Mesenchymal stem cell (in vitro differentiated cells and primary cell): ENCODE data around the gene C5orf15.

Experiments
- DNase-seq: peaks from one replicate; pipeline ENCODE4 v3.0.0-alpha.2; 2013
- H2AFZ ChIP-seq: one replicate; pipeline ENCODE4 v1.6.1; 2013; ENCODE audit warnings: low read depth, mild to moderate bottlenecking, control low read depth, inconsistent platforms, low read length, moderate library complexity
- H2AK5ac ChIP-seq: 2 replicates; pipeline ENCODE4 v1.6.1; 2013; ENCODE audit warnings: low read length, moderate library complexity, mild to moderate bottlenecking, inconsistent platforms; ENCODE audit not compliant: severe bottlenecking
- H2BK120ac ChIP-seq: one replicate; pipeline ENCODE4 v1.6.1; 2013; ENCODE audit warnings: low read depth, mild to moderate bottlenecking, inconsistent platforms, low read length, moderate library complexity
- H2BK12ac ChIP-seq, 2 experiments: one replicate each; pipeline ENCODE4 v1.6.1; 2013; ENCODE audit warnings: inconsistent platforms in 2 of 2, low read length in 2 of 2, mild to moderate bottlenecking in 2 of 2, moderate library complexity in 2 of 2, control low read depth in 1 of 2
- H2BK15ac ChIP-seq: one replicate; pipeline ENCODE4 v1.6.1; 2013; ENCODE audit warnings: mild to moderate bottlenecking, low read depth, inconsistent platforms; ENCODE audit not compliant: poor library complexity, severe bottlenecking
- H2BK5ac ChIP-seq: 2 replicates; pipeline ENCODE4 v1.6.1; 2013; ENCODE audit warnings: low read depth, mild to moderate bottlenecking, low read length, control low read depth, inconsistent platforms; ENCODE audit not compliant: poor library complexity, severe bottlenecking
- H3K14ac ChIP-seq, 2 experiments: one replicate each; pipeline ENCODE4 v1.6.1; 2013; ENCODE audit warnings: inconsistent platforms in 2 of 2, low read length in 2 of 2, control low read depth in 1 of 2, mild to moderate bottlenecking in 1 of 2, moderate library complexity in 1 of 2
- H3K18ac ChIP-seq, 2 experiments: one replicate each; pipeline ENCODE4 v1.6.1; 2013; ENCODE audit warnings: inconsistent platforms in 2 of 2, low read length in 2 of 2, control low read depth in 1 of 2, low read depth in 1 of 2, mild to moderate bottlenecking in 1 of 2
- H3K23ac ChIP-seq, 2 experiments: one replicate each; pipeline ENCODE4 v1.6.1; 2013; ENCODE audit warnings: inconsistent platforms in 2 of 2, low read length in 2 of 2, mild to moderate bottlenecking in 2 of 2, moderate library complexity in 2 of 2, control low read depth in 1 of 2
- H3K27ac ChIP-seq: 2 replicates; pipeline ENCODE4 v1.5.1; 2013; ENCODE audit warnings: mild to moderate bottlenecking, moderate library complexity, low read length, control low read depth, inconsistent platforms; ENCODE audit not compliant: poor library complexity, severe bottlenecking
- H3K27me3 ChIP-seq, 2 experiments: 2 replicates each; pipeline versions ENCODE4 v1.6.1 to v1.7.0; 2013; ENCODE audit warnings: low read length in 2 of 2, mild to moderate bottlenecking in 2 of 2, moderate library complexity in 2 of 2, control low read depth in 1 of 2, inconsistent platforms in 1 of 2; ENCODE audit not compliant: control insufficient read depth in 1 of 2, insufficient read depth in 1 of 2
- H3K36me3 ChIP-seq, 2 experiments: 2 replicates each; pipeline versions ENCODE4 v1.6.1 to v1.7.0; 2013; ENCODE audit warnings: low read length in 2 of 2, control low read depth in 1 of 2, inconsistent platforms in 1 of 2, low read depth in 1 of 2, mild to moderate bottlenecking in 1 of 2; ENCODE audit not compliant: insufficient read depth in 2 of 2, control insufficient read depth in 1 of 2
- H3K4ac ChIP-seq, 2 experiments: one replicate each; pipeline ENCODE4 v1.6.1; 2013; ENCODE audit warnings: inconsistent platforms in 2 of 2, low read length in 2 of 2, mild to moderate bottlenecking in 2 of 2, moderate library complexity in 2 of 2, control low read depth in 1 of 2, low read depth in 1 of 2
- H3K4me1 ChIP-seq: 2 replicates; pipeline ENCODE4 v1.6.1; 2013; ENCODE audit warnings: low read depth, low read length, control low read depth; ENCODE audit not compliant: control insufficient read depth, insufficient read depth
- H3K4me2 ChIP-seq: 2 replicates; pipeline ENCODE4 v1.6.1; 2013; ENCODE audit warnings: low read length, mild to moderate bottlenecking, inconsistent platforms; ENCODE audit not compliant: poor library complexity, severe bottlenecking
- H3K4me3 ChIP-seq, 2 experiments: 2 replicates each; pipeline versions ENCODE4 v1.5.1 to v1.7.0; 2013; ENCODE audit warnings: low read length in 2 of 2, mild to moderate bottlenecking in 2 of 2, control low read depth in 1 of 2, low read depth in 1 of 2; ENCODE audit not compliant: insufficient read depth in 1 of 2
- H3K79me1 ChIP-seq: replicated peaks from 2 replicates; pipeline ENCODE4 v1.6.1; 2013; ENCODE audit warnings: mild to moderate bottlenecking, control low read depth, low read length, inconsistent platforms; ENCODE audit not compliant: poor library complexity, severe bottlenecking
- H3K9ac ChIP-seq: 2 replicates; pipeline ENCODE4 v1.7.0; 2013; ENCODE audit warnings: mild to moderate bottlenecking, low read length, moderate library complexity
- H3K9me3 ChIP-seq: 2 replicates; pipeline ENCODE4 v1.7.0; 2013; ENCODE audit warnings: mild to moderate bottlenecking, low read length; ENCODE audit not compliant: control insufficient read depth
- H4K8ac ChIP-seq: one replicate; pipeline ENCODE4 v1.6.1; 2013; ENCODE audit warnings: inconsistent platforms, mild to moderate bottlenecking, low read length, moderate library complexity
- H4K91ac ChIP-seq: one replicate; pipeline ENCODE4 v1.6.1; 2013; ENCODE audit warnings: mild to moderate bottlenecking, low read length, inconsistent platforms
- whole genome bisulfite sequencing: methylation state at CpG from one replicate; pipeline ENCODE4 v1.1.7; 2013; ENCODE audit warnings: mixed read lengths; 5-methylcytosine and 5-hydroxymethylcytosine counted together

C5orf15 gene

DNA sequence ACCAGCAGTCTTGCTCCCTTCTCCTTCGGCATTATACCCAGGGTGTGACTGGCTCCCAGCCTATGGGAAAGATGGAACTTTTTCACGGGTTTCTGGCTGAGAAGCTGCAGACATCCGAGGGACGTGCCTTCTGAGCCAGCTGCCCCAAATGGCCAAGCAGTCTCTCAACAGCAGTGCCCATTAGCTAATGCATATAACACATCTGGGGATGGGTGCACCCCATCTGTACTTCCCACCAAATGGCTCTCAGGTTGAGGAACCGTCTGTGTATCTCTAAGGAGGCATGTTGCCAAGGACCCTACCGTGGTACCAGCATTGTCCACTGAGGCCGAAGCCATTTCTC, 25.0 kb downstream of the C5orf15 start:
- Histone ChIP-seq H3K27me3 (peaks cover 0 to 54% of the 10 kb centered on the region in 2 experiments), H3K4me1 (no peaks in the 10 kb centered on the region), H3K79me1 (no peaks in the 10 kb centered on the region), H2AFZ (no peak overlapping the region), H3K27ac (no peak overlapping the region), H3K23ac (no peak overlapping the region), H2AK5ac (no peak overlapping the region), H4K91ac (no peak overlapping the region), H2BK120ac (no peak overlapping the region), H4K8ac (no peak overlapping the region), H2BK12ac (no peak overlapping the region), H2BK5ac (no peak overlapping the region), H3K4me3 (no peak overlapping the region), H3K36me3 (no peaks in the 10 kb centered on the region), H3K9ac (no peak overlapping the region), H3K4me2 (no peak overlapping the region), H3K4ac (no peak overlapping the region), H3K18ac (no peak overlapping the region), H3K14ac (no peak overlapping the region), H2BK15ac (no peak overlapping the region), H3K9me3 (no peaks in the 10 kb centered on the region)
- DNase-seq: no peak
- WGBS: 95% methylated on average over 7 of the region's 7 CpGs

DNA sequence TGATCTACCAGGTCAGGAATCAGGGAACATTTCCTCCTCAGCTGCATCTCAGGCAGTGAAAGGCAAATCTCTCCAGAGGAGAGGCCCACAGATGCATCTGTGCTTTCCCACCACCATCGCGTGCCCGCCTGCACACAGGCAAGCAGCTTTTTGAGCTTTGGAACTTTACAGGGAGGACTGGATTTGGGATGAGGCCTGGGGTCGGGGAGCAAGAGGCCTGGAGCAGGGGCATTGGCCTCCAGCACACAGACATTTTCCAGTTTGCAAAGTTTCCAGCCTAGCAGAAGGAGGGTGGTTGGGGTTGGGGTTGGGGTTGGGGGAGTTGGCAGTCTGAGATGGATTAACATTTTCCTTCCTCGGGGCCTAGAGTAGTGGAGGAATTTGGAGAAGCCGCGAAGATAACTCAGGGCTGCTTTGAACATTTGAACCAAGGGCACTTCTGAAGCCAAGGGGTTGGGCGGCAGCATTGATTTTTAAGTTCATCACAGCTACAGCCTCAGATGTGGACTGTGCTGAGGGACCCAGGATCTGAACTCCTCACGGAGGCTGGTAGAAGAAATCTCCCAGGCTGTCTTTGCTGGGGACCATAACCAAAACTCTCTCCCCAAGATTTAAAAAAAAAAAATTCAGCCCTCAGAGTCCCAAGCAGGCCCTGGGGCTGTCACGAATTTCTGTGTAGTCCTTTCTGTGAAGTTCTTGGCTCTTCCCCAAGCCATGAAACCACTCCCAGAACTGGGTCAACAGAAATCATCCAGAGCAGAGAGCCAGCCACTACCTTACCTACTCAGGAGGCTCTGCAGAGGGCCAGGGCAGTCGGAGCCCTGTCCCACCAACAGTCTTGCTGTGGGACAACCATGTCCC, 25.6 kb downstream of the C5orf15 start:
- Histone ChIP-seq H3K79me1 (no peaks in the 10 kb centered on the region), H3K9me3 (no peaks in the 10 kb centered on the region), H3K4ac (no peak overlapping the region), H3K4me3 (no peak overlapping the region), H3K27ac (no peak overlapping the region), H3K36me3 (no peaks in the 10 kb centered on the region), H3K23ac (no peak overlapping the region), H3K4me2 (no peak overlapping the region), H2BK15ac (no peak overlapping the region), H3K4me1 (no peaks in the 10 kb centered on the region), H2AK5ac (no peak overlapping the region), H3K27me3 (peaks cover 0 to 50% of the 10 kb centered on the region in 2 experiments), H2BK12ac (no peak overlapping the region), H3K9ac (no peak overlapping the region), H4K8ac (no peak overlapping the region), H4K91ac (no peak overlapping the region), H2BK5ac (no peak overlapping the region), H2BK120ac (no peak overlapping the region), H3K18ac (no peak overlapping the region), H3K14ac (no peak overlapping the region), H2AFZ (no peak overlapping the region)
- 86% methylated on average over 11 of the region's 11 CpGs for WGBS
- no peak for DNase-seq

DNA sequence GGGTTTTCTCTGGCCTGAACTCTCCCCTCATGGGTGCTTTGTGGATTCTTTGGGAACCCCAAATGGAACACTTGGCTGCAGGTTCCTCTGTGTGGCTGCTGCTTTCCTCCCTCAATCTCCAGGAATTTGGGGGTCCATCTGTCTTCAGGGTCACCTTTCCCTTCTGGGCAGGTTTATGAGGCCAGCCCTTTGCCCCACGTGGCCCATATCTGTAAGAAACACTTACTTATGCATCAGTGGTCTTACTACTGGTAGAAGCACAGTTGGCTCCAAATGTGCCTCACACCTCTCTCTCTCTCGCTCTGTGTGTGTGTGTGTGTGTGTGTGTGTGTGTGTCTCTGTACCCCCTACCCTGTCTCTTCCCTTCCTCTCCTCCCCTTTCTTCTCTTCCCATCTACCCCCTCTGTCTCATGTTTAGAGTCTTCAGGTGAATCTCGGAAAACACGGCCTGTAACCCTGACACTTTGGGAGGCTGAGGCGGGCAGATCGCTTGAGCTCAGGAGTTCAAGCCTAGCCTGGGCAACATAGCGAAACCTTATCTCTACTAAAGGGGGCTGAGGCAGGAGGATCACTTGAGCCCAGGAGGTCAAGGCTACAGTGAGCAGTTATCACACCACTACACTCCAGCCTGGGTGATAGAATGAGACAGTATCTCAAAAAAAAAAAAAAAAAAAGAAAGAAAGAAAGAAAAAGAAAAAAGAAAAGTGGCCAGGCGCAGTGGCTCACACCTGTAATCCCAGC, 26.8 kb downstream of the C5orf15 start:
- no peak overlapping the region for H4K8ac ChIP-seq
- no peak overlapping the region for H2BK12ac ChIP-seq
- H3K4ac ChIP-seq: no peak overlapping the region
- H3K4me2 ChIP-seq: no peak overlapping the region
- H2BK120ac ChIP-seq: no peak overlapping the region
- no peaks in the 10 kb centered on the region for H3K36me3 ChIP-seq
- no peak overlapping the region for H4K91ac ChIP-seq
- no peaks in the 10 kb centered on the region for H3K9me3 ChIP-seq
- H3K27ac ChIP-seq: no peak overlapping the region
- no peak overlapping the region for H3K4me3 ChIP-seq
- H3K9ac ChIP-seq: no peak overlapping the region
- H3K23ac ChIP-seq: no peak overlapping the region
- DNase-seq: no peak
- H3K18ac ChIP-seq: no peak overlapping the region
- no peak overlapping the region for H2BK15ac ChIP-seq
- no peak overlapping the region for H2BK5ac ChIP-seq
- H2AK5ac ChIP-seq: no peak overlapping the region
- no peaks in the 10 kb centered on the region for H3K4me1 ChIP-seq
- no peak overlapping the region for H2AFZ ChIP-seq
- H3K79me1 ChIP-seq: no peaks in the 10 kb centered on the region
- 93% methylated on average over 5 of the region's 8 CpGs for WGBS
- H3K27me3 ChIP-seq: peaks cover 0 to 38% of the 10 kb centered on the region in 2 experiments
- no peak overlapping the region for H3K14ac ChIP-seq

DNA sequence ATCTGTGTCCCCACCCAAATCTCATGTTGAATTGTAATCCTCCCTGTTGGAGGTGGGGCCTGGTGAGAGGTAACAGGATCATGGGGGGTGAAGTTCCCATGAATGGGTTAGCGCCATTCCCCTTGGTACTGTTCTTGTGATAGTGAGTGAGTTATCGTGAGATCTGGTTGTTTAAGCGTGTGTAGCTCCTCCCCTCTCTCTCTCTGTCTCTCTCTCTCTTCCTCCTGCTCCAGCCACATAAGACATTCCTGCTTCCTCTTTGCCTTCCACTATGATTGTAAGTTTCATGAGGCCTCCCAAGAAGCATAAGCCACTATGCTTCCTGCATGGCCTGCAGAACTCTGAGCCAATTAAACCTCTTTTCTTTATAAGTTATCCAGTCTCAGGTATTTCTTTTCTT, 28.8 kb downstream of the C5orf15 start:
- no peak overlapping the region for H2BK12ac ChIP-seq
- H4K91ac ChIP-seq: no peak overlapping the region
- no peaks in the 10 kb centered on the region for H3K36me3 ChIP-seq
- H3K23ac ChIP-seq: no peak overlapping the region
- no peaks in the 10 kb centered on the region for H3K9me3 ChIP-seq
- H3K4ac ChIP-seq: no peak overlapping the region
- no peak overlapping the region for H3K14ac ChIP-seq
- WGBS: 82% methylated on average over 2 of the region's 3 CpGs
- H3K9ac ChIP-seq: no peak overlapping the region
- H2BK120ac ChIP-seq: no peak overlapping the region
- H3K27me3 ChIP-seq: peaks cover 0 to 23% of the 10 kb centered on the region in 2 experiments
- H3K4me2 ChIP-seq: no peak overlapping the region
- no peaks in the 10 kb centered on the region for H3K79me1 ChIP-seq
- peaks cover 6% of the 10 kb centered on the region for H3K4me1 ChIP-seq
- H3K18ac ChIP-seq: no peak overlapping the region
- no peak overlapping the region for H3K27ac ChIP-seq
- H2BK15ac ChIP-seq: no peak overlapping the region
- no peak overlapping the region for H3K4me3 ChIP-seq
- DNase-seq: no peak
- no peak overlapping the region for H2AFZ ChIP-seq
- H4K8ac ChIP-seq: no peak overlapping the region
- no peak overlapping the region for H2AK5ac ChIP-seq
- no peak overlapping the region for H2BK5ac ChIP-seq
